GM18498 (cell line): ENCODE results near the gene OSBPL9.
"Not testable (repeated sequence)": the region's sequence is repeated elsewhere in the genome, so short reads cannot be mapped to it uniquely, and the experiment has no call there.

ENCODE experiments used
- ATAC-seq: cut with Tn5 transposase; IDR thresholded peaks from one replicate; pipeline ENCODE4 v1.9.1; 2021; ENCODE audit warnings: mild to moderate bottlenecking, moderate library complexity; ENCODE audit not compliant: unreplicated experiment

Gene OSBPL9

DNA sequence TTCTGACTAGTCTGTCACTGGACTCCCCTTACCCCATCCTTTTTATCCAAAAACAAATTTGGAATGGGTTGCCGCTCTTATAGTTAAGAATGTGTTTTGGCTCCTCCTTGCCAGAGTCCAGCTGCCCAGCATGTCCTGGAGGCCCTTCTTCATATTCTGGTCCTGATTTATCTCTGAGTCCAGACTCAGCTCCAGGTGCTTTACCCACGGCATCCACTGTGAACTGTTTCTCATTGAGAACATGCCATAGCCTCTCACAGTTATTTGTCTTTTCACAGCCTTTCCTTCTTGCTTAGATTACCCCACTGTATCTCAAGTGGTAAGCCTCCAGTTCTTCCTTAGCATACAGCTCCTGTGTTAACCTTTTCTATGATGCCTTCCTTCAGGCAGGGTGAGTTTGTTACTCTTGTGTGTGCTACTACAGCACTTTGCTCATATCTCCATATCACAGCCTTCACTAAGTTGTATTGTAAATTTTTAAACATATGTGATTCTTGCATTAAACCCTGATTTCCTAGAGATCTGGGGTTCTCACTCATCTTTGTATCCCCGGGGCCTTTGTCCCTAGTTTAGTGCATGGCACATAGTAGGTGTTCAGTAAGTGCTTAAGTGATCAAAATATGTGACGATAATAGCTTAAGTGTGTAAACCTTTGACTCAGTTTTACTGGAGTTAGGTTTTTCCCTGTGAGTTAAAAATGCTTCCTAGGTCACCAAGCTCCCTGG lies 116.0 kb downstream of the OSBPL9 start:
- no peak for ATAC-seq

DNA sequence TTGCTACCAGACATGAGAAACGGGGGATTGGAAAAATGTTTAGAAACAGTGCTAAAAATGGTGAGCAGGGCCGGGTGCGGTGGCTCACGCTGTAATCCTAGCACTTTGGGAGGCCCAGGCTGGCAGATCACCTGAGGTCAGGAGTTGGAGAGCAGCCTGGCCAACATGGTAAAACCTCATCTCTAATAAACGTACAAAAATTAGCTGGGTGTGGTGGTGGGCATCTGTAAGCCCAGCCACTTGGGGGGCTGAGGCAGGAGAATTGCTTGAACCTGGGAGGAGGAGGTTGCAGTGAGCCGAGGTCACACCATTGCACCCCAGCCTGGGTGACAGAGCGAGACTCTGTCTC lies 116.5 kb downstream of the OSBPL9 start:
- not testable (repeated sequence) for ATAC-seq

GRCh38 chr1:51733793-51734522 lies 117.1 kb downstream of the OSBPL9 start:
- no peak for ATAC-seq

DNA sequence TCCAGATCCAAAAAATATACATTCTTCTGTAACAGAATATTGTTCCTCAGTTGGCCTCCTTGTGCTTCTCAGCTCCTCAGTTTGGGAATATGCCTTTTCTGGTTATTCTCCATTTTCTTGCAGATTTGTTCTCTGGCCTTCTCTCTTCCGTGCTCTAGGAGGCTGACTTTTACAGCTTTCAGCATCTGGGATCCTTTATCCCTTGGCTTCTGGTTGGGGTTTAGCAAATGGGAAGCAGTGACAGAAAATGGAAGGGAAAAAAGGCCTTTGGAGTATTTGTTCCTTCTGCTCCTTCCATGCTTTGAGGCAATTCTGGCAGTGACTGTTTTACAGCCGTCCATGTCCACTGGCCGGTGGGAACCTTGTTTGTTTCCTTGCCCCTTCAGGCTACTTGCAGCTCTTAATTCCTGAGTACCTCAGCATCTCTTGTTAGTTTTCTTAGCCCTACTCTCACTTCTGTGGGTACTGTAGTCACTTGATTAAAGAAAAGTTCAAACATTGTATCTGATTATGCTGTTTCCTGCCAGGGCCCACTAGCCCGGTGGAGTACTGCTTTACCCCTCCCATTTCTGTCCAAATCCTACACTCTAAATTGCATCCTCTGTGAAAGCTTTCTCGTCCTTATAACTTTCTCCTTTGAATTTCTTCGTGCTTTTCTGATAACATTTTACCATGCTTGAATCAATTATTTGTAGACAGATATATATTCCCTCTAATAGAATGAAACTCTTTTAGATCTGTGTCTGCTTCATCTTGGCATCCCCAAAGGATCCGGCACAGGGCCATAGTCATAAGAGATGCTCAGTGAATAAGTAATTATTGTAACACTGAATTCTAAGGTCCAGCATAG lies 118.2 kb downstream of the OSBPL9 start:
- no peak for ATAC-seq

DNA sequence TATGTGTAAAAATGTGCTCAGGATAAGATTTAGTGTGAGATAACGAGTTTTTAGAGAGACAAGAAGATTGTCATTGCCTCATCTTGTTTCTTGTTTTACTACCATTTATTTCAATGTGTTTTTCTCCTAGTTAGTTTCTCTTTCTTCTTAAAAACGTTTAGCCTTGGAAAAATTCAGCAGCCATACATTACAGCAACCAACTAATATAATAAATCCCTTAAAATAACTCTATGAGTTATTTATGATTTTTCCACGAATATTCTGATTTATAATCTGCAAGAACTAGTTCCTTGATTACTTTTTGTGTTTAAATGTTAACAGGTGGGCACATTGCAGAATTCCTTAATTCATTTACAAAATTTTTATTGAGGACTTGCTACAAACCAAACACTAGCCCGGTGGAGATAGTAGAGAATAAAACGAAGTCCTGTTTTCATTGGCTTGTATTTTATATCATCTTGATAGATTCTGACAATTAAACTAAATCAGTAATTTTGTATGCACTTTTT lies 118.9 kb downstream of the OSBPL9 start:
- no peak for ATAC-seq

GRCh38 chr1:51736702-51737101 lies 119.8 kb downstream of the OSBPL9 start:
- no peak for ATAC-seq

DNA sequence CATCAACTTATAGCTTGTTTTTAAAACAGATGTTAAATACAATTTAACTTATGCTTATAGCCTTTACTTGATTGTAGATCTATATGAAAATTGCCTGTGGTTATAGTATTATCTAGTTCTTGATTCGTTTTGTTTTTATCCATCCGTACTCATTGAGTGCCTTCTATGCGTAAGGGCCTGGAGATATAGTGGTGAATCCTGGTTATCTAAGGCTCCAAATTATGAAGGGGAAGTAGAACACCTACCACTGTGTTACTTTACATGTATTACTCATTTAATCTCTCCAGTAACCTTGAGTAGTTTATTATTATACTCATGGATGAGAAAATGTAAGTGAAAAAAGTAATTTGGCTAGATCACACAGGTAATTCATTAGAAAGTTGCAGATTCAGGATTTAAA lies 121.8 kb downstream of the OSBPL9 start:
- no peak for ATAC-seq

GRCh38 chr1:51740652-51741051 lies 123.8 kb downstream of the OSBPL9 start:
- no peak for ATAC-seq

- ATAC-seq = no peak
Measured at GRCh38 chr1:51741121-51741681, 124.3 kb downstream of the OSBPL9 start.

- no peak for ATAC-seq
Measured at GRCh38 chr1:51744506-51745303, 127.8 kb downstream of the OSBPL9 start.

DNA sequence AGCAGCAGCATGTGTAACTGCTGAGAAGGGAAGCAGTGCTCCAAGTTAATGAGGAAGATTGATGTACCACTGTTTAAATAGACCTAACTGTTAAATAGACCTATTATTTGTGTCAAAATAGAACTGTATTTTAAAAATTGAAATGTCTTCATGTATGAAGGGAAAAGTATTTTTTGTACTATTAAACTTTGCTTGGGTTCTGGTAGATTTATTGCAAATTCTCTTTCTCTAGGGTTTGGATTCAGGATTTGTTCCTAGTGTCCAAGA lies 128.3 kb downstream of the OSBPL9 start:
- no peak for ATAC-seq

DNA sequence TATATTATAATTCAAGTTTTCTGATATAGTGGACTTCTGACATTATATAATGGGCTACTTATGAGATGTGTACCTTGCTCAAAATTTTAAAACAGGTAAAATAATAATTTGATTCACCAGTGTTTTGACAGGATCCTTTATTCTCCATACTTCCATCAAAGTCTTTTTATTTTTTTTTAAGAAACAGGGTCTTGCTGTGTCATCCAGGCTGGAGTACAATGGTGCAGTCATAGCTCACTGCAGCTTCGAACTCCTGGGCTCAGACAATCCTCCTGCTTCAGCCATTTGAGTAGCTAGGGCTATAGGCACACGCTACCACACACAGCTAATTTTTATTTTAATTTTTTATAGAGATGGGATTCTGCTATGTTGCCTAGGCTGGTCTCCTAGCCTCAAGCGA lies 132.3 kb downstream of the OSBPL9 start:
- ATAC-seq = no peak

GRCh38 chr1:51750218-51750617 lies 133.3 kb downstream of the OSBPL9 start:
- ATAC-seq = no peak

DNA sequence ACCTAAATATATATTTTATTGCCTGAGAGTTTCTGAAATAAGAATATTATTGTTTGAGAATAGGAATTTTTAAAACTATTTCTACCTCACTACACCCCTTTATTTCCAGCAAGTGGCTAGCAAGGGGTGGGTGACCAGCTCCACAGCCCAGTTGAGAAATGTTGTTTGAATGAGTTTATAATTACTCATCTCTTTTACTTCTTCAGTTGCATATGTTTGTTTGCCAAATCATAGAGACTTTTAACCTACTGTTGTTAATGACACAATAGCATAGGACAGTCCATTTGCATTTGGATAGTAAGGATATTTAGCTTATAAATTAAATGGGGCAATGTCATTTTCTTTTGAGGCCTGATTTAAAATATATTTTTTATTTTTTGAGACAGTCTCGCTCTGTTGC lies 133.8 kb downstream of the OSBPL9 start:
- no peak for ATAC-seq

GRCh38 chr1:51752073-51752948 lies 135.4 kb downstream of the OSBPL9 start:
- no peak for ATAC-seq

- ATAC-seq = no peak
Measured at GRCh38 chr1:51753969-51754368, 137.1 kb downstream of the OSBPL9 start.

DNA sequence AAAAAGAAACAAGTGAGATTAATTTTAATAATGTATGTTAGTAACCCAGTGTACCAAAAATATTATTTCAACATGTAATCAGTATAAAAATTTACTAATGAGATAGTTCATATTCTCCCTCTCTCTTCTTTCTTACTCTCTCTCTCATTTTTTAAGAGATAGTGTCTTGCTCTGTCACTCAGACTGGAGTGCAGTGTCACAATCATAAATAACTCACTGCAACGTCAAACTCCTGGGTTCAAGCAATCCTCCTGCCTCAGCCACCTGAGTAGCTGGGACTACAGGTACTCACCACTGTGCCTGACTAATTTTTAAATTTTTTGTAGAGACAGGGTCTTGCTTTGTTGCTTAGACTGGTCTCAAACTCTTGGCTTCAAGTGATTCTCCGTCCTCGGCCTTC lies 137.8 kb downstream of the OSBPL9 start:
- no peak for ATAC-seq

DNA sequence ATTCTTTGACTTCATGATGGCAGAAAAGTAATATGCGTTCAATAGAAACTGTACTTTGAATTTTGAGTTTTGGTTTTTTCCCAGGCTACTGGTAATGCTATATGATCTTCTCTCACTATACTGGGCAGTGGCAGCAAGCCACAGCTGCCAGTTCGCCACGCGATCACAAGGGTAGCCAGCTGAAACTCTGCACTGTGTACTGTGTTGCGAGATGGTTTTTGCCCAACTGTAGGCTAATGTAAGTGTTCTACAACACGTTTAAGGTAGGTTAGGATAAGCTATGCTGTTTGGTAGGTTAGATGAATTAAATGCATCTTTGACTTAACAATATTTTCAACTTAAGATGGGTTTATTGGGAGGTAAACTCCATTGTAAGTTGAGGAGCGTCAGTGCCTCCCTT lies 138.5 kb downstream of the OSBPL9 start:
- ATAC-seq = no peak

- no peak for ATAC-seq
Measured at GRCh38 chr1:51756290-51756689, 139.4 kb downstream of the OSBPL9 start.

DNA sequence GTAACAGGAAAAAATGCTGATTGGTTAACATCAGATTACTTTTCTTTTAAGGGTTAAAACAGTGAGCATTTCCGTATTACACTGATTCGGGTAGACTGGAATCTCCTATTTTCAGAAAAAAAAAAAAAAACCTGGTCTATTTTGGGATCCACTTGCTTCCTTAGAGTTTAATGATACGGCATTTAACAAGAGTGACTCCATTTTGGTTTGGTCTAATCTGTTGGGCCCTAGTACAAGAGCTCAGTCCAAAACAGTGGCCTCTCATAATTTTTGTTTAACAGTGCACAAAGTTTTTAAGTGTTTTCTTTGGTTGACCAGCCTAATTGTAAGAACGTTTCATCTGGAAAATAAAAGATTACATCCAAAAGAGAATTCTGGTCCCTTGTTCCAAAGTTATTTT lies 141.4 kb downstream of the OSBPL9 start:
- no peak for ATAC-seq
